GM18870 (cell line): Measurements from ENCODE around the gene MDFI.

Experiments used
- ATAC-seq: cut with Tn5 transposase; IDR thresholded peaks from one replicate; pipeline ENCODE4 v1.9.1; 2021; ENCODE audit warnings: moderate library complexity; ENCODE audit not compliant: unreplicated experiment

The MDFI gene

GRCh38 chr6:41648921-41649320 is 10.7 kb downstream of the MDFI start:
- no peak for ATAC-seq

GRCh38 chr6:41649596-41649995 is 11.3 kb downstream of the MDFI start:
- no peak for ATAC-seq

DNA sequence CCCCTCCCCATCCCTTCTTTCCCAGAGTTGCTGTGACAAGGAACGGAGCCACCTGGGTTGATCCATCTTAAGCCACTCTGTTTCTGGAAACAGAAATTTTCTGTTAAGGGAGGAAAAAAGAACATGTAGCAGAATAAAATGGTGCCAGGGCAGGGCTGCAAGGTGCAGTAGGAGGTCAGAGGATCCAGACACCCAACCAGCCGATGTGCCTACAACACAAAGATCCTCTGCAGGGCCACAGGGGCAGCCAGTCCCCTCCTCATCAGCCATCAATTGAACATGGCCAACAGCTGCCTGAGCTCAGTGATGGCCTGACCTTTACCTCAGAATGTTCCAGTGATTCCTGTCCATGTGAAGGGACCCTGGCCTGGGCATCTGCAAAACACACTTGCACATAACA is 11.9 kb downstream of the MDFI start:
- ATAC-seq, result no peak

GRCh38 chr6:41651246-41651961 is 13.1 kb downstream of the MDFI start:
- no peak for ATAC-seq

DNA sequence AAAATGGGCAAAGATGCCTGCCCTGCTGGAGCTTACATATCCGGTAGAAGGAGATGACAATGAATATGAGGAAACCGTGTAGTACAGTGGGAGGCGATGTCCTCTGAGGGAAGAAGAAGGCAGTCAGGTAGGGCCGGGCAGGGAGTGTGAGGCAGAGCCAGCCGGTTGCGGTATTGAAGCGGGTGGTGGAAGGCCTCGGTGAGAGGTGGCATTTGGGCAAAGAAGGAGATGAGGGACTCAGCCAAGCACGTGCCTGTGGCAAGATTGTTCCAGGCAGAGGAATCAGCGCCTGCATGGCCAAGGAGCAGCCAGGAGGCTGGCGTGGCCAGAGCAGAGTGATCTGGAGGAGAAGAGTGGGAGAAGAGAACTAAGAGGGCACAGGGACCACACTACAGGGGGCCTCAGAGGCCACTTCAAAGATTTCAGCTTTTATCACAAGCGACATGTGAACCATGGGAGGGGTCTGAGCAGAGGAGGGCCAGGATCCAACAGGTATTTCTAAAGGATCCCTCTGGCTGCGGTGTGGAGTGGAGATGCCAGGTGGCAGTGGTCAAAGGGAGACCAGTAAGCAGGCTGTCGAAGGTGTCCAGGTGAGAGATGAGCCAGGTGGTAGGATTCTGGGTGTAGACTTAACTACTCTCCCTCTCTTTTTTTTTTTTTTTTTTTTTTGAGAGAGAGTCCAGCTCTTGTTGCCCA is 13.8 kb downstream of the MDFI start:
- ATAC-seq, result no peak

DNA sequence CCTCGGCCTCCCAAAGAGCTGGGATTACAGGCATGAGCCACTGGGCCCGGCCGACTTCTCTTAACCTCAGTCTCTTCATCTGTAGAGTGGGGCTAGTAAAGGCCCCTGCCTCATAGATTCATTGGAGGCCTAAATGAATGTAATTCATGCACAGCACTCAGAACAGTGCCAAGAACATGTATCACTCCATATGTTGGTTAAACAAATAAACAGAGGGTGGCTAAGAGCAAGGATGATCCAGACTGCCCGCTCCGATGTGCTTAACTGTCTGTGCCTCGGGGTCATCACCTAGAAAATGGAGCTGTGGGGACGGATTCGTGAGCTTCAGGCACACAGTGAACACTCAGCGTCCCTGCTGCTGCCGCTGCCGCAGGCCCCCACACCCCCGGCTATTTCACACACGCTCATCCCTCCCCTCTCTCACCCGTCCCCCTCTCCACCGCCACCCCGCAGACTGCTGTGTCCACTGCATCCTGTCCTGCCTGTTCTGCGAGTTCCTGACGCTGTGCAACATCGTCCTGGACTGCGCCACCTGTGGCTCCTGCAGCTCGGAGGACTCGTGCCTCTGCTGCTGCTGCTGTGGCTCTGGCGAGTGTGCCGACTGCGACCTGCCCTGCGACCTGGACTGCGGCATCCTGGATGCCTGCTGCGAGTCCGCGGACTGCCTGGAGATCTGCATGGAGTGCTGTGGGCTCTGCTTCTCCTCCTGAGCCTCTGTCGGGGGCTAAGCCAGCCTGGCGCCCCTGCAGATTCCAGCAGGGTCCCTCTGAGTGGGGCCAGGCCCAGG is 14.8 kb downstream of the MDFI start:
- no peak for ATAC-seq

GRCh38 chr6:41653691-41654090 is 15.4 kb downstream of the MDFI start:
- ATAC-seq, result no peak

DNA sequence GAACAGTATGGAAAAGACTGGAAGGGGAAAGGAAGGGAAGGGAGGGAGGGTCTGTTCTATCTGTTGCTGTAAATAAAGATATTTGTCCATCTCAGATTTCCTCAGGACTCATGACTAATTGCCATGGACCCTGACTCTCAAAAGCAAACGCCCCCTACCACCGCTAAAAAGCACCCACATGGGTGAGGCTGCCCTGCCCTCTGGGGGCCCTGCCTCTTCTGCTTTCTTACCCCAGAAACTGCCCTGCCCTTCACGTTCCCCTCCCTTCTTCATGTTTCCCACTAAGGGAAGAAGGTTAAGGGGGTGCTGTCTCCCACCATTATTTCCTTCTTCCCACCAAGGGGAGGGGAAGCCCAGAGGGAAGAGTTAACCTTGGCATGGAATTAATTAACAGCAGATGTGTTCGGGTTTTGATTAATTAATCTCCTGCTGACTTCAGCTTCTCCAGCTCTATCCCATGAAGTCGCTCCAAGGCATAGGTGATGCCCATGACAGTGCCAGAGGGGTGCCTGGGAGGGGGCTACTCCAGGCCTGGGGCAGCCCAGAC is 16.0 kb downstream of the MDFI start:
- ATAC-seq, result no peak

DNA sequence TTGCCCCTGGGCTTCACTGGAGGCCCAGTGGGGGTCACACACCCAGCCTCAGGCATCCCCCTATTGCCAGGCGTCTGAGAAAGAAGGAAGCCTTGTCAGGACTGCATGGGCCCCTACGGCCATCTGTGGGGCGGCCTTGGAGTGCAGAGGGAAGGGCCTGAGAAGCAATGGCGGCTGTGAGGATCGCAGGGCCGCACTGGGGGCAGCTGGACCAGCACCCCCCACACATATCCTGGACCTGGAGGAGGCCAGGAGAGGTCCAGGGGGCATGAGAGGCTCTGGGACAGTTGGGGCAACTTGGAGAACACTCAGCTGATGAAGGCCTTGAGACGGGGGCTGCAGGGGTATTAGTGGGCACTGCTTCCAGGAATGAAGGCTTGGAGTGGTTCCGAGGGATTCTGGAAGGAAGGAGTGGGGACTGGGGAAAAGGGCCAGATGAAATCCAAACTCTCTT is 16.5 kb downstream of the MDFI start:
- no peak for ATAC-seq

- no peak for ATAC-seq
Observed at GRCh38 chr6:41655176-41655575, 16.9 kb downstream of the MDFI start.

GRCh38 chr6:41655646-41656001 is 17.4 kb downstream of the MDFI start:
- no peak for ATAC-seq

DNA sequence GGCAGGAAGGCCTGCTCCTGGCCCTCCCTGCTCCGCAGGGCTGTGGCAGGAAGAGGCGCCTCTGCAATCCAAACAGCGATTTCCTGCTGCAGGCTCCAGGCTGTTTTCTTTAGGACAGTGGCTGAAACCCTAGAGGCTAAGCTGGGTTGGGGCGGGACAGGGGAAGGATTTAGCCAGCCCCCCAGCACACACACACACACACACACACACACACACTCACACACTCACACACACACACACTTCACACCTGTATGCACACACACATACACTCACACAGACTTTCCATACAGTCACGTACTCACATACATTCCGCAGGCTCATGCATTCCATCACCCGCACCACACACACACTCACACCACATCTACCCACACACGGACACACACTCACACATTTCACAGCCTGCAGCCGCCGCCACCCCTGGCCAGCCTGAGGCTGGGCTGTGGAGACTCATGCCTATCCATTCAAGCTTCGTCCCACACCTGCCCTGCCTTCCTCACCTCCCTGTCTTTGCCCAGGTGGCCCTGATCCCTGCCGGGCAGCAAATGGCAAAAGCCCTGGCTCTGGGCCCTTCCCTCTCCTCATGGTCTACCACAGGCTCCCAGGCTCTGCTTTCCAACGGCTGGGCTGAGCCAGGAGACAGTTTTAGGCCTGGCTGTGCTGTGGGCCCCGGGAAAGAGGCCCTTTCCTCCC is 17.9 kb downstream of the MDFI start:
- ATAC-seq, result no peak

GRCh38 chr6:41657131-41658094 is 19.1 kb downstream of the MDFI start:
- ATAC-seq, result no peak

DNA sequence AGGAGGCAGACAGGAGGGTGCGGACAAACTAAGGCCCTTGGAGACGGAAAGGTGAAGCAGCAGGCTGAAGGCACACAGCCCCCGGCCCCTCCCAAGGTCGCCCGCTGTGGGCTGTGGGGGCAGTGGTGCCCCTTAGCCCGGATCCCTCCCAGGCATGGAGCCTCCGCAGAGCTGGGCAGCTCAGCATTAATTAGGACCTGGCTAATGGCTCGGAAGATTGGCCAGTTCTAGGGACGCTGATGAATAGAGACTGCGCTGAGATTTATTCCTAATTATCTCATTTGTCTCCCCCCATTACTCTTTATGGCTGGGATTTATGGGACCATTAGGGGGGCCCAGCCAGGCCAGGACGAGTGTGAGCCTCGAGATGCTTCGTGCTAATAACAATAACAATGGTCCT is 20.4 kb downstream of the MDFI start:
- no peak for ATAC-seq

- ATAC-seq, result no peak
Observed at GRCh38 chr6:41659935-41660334, 21.7 kb downstream of the MDFI start.

DNA sequence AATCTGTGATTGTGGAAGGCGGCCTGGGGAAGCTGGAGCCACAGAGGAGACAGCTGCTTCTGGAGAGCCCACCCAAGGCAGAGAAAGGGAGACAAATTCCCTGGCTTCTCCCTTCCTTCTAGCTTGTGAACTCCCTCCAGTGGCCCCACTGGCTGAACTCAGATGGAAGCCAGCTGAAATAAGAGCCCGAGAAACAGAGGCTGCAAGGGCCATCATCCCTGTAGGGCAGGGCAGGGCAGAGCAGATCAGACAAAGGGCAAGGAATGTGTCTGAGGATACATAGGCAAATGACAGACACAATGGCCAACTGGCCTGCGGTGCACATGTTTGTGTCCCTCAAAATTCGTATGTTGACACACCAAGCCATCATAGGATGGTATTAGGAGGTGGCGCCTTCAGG is 25.3 kb downstream of the MDFI start:
- ATAC-seq, result no peak

DNA sequence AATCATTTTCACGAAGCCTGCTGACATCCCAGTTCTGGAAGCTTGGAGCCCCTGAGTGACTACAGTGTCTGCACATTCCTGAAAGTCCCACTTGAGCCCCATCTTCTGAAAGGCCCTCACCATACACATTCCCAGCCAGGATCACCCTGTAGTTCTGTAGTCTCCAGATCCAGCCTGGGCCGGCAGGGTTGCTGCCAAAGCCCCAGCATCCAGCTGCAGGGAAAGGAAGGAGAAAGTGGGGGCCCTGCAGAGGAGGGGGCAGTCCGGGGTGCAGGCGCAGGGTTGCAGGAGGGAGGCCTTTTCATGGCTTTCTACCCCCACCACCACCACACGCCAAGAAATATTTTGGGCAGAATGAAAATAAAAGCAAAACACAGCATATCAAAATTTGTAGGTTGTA is 26.0 kb downstream of the MDFI start:
- ATAC-seq, result no peak

- ATAC-seq, result no peak
Observed at GRCh38 chr6:41667195-41667594, 28.9 kb downstream of the MDFI start.

- no peak for ATAC-seq
Observed at GRCh38 chr6:41668968-41669367, 30.7 kb downstream of the MDFI start.
